ENCODE data around the gene SPC24. TPM values are rescaled to one million over a fixed set of nuclear protein-coding genes. Genes with fewer than 3 reads are reported as not detected.
"Not testable (repeated sequence)": the region's sequence is repeated elsewhere in the genome, so short reads cannot be mapped to it uniquely, and the experiment has no call there.

SPC24 gene
- total RNA-seq, 2 experiments from 2014 or later = 92.6 to 94.0 TPM

DNA sequence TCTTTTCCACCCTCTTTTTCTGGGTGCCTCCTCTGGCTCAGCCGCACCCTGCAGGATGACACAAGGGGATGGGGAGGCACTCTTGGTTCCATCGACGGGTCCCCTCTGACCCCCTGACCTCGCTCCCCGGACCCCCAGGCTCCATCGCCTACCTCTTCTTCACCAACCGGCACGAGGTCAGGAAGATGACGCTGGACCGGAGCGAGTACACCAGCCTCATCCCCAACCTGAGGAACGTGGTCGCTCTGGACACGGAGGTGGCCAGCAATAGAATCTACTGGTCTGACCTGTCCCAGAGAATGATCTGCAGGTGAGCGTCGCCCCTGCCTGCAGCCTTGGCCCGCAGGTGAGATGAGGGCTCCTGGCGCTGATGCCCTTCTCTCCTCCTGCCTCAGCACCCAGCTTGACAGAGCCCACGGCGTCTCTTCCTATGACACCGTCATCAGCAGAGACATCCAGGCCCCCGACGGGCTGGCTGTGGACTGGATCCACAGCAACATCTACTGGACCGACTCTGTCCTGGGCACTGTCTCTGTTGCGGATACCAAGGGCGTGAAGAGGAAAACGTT lies 42.4 kb downstream of the SPC24 start:
- no peak for DNase-seq
- CTCF ChIA-PET = interaction anchor here (2.7 kb wide), 1 partner anchor 13 kb away, joined by 7 read pairs; no protein-coding TSS in a partner anchor
- no peak for ATAC-seq
- no peaks in the 10 kb centered on the region for H3K27me3 Mint-ChIP-seq (ENCODE audit: low read depth)
- no peak overlapping the region for H3K27ac Mint-ChIP-seq
- H3K9me3 Mint-ChIP-seq (ENCODE audit: insufficient read depth) = no peaks in the 10 kb centered on the region
- peaks cover 63% of the 10 kb centered on the region for H3K36me3 Mint-ChIP-seq (ENCODE audit: low read depth)
- no peak overlapping the region for H3K4me3 Mint-ChIP-seq
- POLR2A ChIA-PET = no interaction called here
- H3K4me1 Mint-ChIP-seq (ENCODE audit: low read depth) = no peaks in the 10 kb centered on the region

DNA sequence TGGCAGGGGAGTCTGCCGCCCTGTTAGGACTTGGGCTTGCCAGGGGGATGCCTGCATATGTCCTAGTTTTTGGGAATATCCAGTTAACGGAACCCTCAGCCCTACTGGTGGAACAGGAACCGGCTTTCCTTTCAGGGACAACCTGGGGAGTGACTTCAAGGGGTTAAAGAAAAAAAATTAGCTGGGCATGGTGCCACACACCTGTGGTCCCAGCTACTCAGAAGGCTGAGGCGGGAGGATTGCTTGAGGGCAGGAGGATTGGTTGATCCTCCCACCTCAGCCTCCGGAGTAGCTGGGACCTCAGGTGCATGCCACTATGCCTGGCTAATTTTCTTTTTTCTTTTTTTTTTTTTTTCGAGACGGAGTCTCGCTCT lies 43.8 kb downstream of the SPC24 start:
- Mint-ChIP-seq H3K36me3 (ENCODE audit: low read depth) (peaks cover 61% of the 10 kb centered on the region), H3K9me3 (ENCODE audit: insufficient read depth) (no peaks in the 10 kb centered on the region), H3K27ac (no peak overlapping the region), H3K4me1 (ENCODE audit: low read depth) (no peaks in the 10 kb centered on the region), H3K4me3 (no peak overlapping the region), H3K27me3 (ENCODE audit: low read depth) (no peaks in the 10 kb centered on the region)
- ChIA-PET CTCF (interaction anchor here (2.7 kb wide), 1 partner anchor 14 kb away, joined by 7 read pairs; no protein-coding TSS in a partner anchor), POLR2A (no interaction called here)
- ATAC-seq (peak; percentile 7), DNase-seq (no peak)

DNA sequence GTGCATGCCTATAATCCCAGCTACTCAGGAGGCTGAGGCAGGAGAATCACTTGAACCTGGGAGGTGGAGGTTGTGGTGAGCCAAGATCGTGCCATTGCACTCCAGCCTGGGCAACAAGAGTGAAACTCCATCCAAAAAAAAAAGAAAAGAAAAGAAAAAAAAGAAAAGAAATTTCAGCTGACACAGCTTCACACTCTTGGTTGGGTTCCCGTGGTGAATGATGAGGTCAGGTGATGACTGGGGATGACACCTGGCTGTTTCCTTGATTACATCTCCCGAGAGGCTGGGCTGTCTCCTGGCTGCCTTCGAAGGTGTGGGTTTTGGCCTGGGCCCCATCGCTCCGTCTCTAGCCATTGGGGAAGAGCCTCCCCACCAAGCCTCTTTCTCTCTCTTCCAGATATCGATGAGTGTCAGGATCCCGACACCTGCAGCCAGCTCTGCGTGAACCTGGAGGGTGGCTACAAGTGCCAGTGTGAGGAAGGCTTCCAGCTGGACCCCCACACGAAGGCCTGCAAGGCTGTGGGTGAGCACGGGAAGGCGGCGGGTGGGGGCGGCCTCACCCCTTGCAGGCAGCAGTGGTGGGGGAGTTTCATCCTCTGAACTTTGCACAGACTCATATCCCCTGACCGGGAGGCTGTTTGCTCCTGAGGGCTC lies 44.3 kb downstream of the SPC24 start:
- Mint-ChIP-seq H3K27ac (no peak overlapping the region), H3K4me3 (no peak overlapping the region), H3K36me3 (ENCODE audit: low read depth) (peaks cover 60% of the 10 kb centered on the region), H3K27me3 (ENCODE audit: low read depth) (no peaks in the 10 kb centered on the region), H3K9me3 (ENCODE audit: insufficient read depth) (no peaks in the 10 kb centered on the region), H3K4me1 (ENCODE audit: low read depth) (no peaks in the 10 kb centered on the region)
- ChIA-PET POLR2A (no interaction called here), CTCF (interaction anchor here (0.6 kb wide), 1 partner anchor 15 kb away, joined by 3 read pairs; no protein-coding TSS in a partner anchor)
- ATAC-seq (peak; percentile 19), DNase-seq (no peak)

DNA sequence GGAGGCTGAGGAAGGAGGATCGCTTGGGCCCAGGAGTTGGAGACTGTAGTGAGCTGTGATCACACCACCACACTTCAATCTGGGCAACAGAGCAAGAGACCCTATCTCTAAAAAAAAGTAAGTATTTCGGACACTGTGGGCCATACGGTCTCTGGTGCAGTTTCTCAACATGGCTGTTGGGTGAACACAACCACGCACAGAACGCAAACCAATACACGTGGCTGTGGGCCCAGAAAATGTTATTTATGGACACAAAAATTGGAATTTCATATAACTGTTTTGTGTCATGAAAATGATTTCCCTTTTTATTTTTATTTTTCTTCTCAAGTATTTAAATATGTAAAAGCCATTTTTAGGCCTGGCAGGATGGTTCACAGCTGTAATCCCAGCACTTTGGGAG lies 46.8 kb downstream of the SPC24 start:
- POLR2A ChIA-PET = no interaction called here
- no peaks in the 10 kb centered on the region for H3K27me3 Mint-ChIP-seq (ENCODE audit: low read depth)

DNA sequence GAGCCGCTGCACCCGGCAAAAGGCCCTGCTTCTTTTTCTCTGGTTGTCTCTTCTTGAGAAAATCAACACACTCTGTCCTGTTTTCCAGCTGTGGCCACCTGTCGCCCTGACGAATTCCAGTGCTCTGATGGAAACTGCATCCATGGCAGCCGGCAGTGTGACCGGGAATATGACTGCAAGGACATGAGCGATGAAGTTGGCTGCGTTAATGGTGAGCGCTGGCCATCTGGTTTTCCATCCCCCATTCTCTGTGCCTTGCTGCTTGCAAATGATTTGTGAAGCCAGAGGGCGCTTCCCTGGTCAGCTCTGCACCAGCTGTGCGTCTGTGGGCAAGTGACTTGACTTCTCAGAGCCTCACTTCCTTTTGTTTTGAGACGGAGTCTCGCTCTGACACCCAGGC lies 49.1 kb downstream of the SPC24 start:
- CTCF ChIA-PET = no interaction called here
- ATAC-seq = no peak
- no peak overlapping the region for H3K4me3 Mint-ChIP-seq
- H3K27me3 Mint-ChIP-seq (ENCODE audit: low read depth) = no peaks in the 10 kb centered on the region
- POLR2A ChIA-PET = no interaction called here
- H3K27ac Mint-ChIP-seq = no peak overlapping the region
- peaks cover 65% of the 10 kb centered on the region for H3K36me3 Mint-ChIP-seq (ENCODE audit: low read depth)
- no peaks in the 10 kb centered on the region for H3K9me3 Mint-ChIP-seq (ENCODE audit: insufficient read depth)
- DNase-seq = no peak
- H3K4me1 Mint-ChIP-seq (ENCODE audit: low read depth) = no peaks in the 10 kb centered on the region

More for the DNA sequence above, 46.8 kb downstream of the SPC24 start:
- H3K4me3 Mint-ChIP-seq = no peak overlapping the region
- H3K27ac Mint-ChIP-seq = no peak overlapping the region
- ATAC-seq (no peak), DNase-seq (no peak)
- H3K4me1 Mint-ChIP-seq (ENCODE audit: low read depth) = no peaks in the 10 kb centered on the region
- CTCF ChIA-PET = no interaction called here
- H3K36me3 Mint-ChIP-seq (ENCODE audit: low read depth) = peaks cover 60% of the 10 kb centered on the region
- H3K9me3 Mint-ChIP-seq (ENCODE audit: insufficient read depth) = no peaks in the 10 kb centered on the region

DNA sequence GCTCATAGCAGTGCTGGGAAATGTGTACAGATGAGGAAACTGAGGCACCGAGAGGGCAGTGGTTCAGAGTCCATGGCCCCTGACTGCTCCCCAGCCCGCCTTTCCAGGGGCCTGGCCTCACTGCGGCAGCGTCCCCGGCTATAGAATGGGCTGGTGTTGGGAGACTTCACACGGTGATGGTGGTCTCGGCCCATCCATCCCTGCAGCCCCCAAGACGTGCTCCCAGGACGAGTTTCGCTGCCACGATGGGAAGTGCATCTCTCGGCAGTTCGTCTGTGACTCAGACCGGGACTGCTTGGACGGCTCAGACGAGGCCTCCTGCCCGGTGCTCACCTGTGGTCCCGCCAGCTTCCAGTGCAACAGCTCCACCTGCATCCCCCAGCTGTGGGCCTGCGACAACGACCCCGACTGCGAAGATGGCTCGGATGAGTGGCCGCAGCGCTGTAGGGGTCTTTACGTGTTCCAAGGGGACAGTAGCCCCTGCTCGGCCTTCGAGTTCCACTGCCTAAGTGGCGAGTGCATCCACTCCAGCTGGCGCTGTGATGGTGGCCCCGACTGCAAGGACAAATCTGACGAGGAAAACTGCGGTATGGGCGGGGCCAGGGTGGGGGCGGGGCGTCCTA lies 50.5 kb downstream of the SPC24 start:
- POLR2A ChIA-PET = no interaction called here

DNA sequence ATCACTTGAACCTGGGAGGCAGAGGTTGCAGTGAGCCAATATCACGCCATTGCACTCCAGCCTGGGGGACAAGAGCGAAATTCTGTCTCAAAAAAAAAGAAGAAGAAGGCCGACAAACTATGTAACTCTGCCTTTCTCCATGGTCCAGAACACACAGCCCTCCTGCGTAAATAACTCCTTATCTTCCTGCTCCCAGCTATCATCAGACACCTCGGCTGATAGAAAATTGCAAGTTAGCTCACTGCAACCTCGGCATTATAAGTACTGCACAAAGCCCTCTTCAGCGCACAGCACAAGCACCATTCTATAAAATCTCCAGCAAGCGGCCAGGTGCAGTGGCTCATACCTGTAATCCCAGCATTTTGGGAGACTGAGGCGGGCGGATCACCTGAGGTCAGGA lies 51.9 kb downstream of the SPC24 start:
- peaks cover 14% of the 10 kb centered on the region for H3K4me1 Mint-ChIP-seq (ENCODE audit: low read depth)
- H3K36me3 Mint-ChIP-seq (ENCODE audit: low read depth) = peaks cover 72% of the 10 kb centered on the region
- H3K4me3 Mint-ChIP-seq; H3K9me3 Mint-ChIP-seq (ENCODE audit: insufficient read depth); H3K27ac Mint-ChIP-seq; DNase-seq; H3K27me3 Mint-ChIP-seq (ENCODE audit: low read depth); ATAC-seq: not testable (repeated sequence)
- ChIA-PET CTCF (interaction anchor here (0.9 to 3.2 kb wide), 3 partner anchors 8 to 68 kb away, joined by 3 to 9 read pairs (median 4); no protein-coding TSS in a partner anchor), POLR2A (interaction anchor here (1.3 kb wide), 1 partner anchor 13 kb away, joined by 4 read pairs; no protein-coding TSS in a partner anchor)

More for the DNA sequence above, 50.5 kb downstream of the SPC24 start:
- no peak overlapping the region for H3K4me3 Mint-ChIP-seq
- H3K9me3 Mint-ChIP-seq (ENCODE audit: insufficient read depth) = no peaks in the 10 kb centered on the region
- CTCF ChIA-PET = interaction anchor here (3.2 kb wide), 1 partner anchor 21 kb away, joined by 9 read pairs; no protein-coding TSS in a partner anchor
- DNase-seq (no peak), ATAC-seq (no peak)
- H3K27me3 Mint-ChIP-seq (ENCODE audit: low read depth) = no peaks in the 10 kb centered on the region
- peaks cover 3% of the 10 kb centered on the region for H3K4me1 Mint-ChIP-seq (ENCODE audit: low read depth)
- no peak overlapping the region for H3K27ac Mint-ChIP-seq
- peaks cover 64% of the 10 kb centered on the region for H3K36me3 Mint-ChIP-seq (ENCODE audit: low read depth)

DNA sequence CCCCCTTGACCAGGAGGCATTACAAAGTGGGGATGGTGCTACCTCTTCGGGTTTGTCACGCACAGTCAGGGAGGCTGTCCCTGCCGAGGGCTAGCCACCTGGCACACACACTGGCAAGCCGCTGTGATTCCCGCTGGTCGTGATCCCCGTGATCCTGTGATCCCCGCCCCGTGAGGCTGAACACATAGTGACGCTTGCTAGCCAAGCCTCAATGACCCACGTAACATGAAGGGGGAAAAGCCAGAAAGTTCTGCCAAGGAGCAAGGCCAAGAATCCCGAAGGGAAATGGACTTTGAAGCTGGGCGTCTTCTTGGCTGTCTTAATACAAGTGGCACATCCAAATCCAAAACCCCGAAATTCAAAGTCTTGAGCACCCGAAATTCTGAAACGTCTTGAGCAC lies 52.6 kb downstream of the SPC24 start:
- Mint-ChIP-seq H3K27me3 (ENCODE audit: low read depth) (no peaks in the 10 kb centered on the region), H3K4me1 (ENCODE audit: low read depth) (peaks cover 14% of the 10 kb centered on the region), H3K27ac (no peak overlapping the region), H3K4me3 (no peak overlapping the region), H3K36me3 (ENCODE audit: low read depth) (peaks cover 69% of the 10 kb centered on the region), H3K9me3 (ENCODE audit: insufficient read depth) (peaks cover 3% of the 10 kb centered on the region)
- ChIA-PET POLR2A (interaction anchor here (1.3 kb wide), 1 partner anchor 12 kb away, joined by 4 read pairs; no protein-coding TSS in a partner anchor), CTCF (interaction anchor here (3.2 kb wide), 1 partner anchor 23 kb away, joined by 9 read pairs; no protein-coding TSS in a partner anchor)
- ATAC-seq (no peak), DNase-seq (no peak)

DNA sequence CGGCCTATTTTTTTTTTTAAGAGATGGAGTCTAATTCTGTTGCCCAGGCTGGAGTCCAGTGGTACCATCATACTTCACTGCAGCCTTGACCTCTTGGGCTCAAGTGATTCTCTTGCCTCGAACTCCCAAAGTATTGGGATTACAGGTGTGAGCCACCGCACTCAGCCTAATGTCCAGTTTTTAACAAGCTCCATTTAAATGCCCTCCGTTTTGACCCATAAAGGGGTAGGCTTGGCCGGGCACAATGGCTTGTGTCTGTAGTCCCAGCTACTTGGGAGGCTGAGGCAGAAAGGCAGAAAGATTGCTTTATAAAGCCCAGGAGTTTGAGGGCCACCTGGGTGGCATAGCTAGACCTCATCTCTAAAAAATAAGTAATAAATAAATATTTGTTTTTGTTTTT lies 54.5 kb downstream of the SPC24 start:
- peaks cover 3% of the 10 kb centered on the region for H3K9me3 Mint-ChIP-seq (ENCODE audit: insufficient read depth)
- H3K27me3 Mint-ChIP-seq (ENCODE audit: low read depth) = no peaks in the 10 kb centered on the region
- H3K4me1 Mint-ChIP-seq (ENCODE audit: low read depth) = peaks cover 27% of the 10 kb centered on the region
- ChIA-PET POLR2A (interaction anchor here (0.9 kb wide), 2 partner anchors 11 to 12 kb away, joined by 3 to 4 read pairs; partner anchors contain the start of gene LDLR), CTCF (interaction anchor here (0.6 to 1.3 kb wide), 3 partner anchors 12 to 164 kb away, joined by 3 to 7 read pairs (median 5); partner anchors contain the start of gene LDLR)
- no peak overlapping the region for H3K27ac Mint-ChIP-seq
- no peak for DNase-seq
- peaks cover 75% of the 10 kb centered on the region for H3K36me3 Mint-ChIP-seq (ENCODE audit: low read depth)
- no peak for ATAC-seq
- H3K4me3 Mint-ChIP-seq = no peak overlapping the region

DNA sequence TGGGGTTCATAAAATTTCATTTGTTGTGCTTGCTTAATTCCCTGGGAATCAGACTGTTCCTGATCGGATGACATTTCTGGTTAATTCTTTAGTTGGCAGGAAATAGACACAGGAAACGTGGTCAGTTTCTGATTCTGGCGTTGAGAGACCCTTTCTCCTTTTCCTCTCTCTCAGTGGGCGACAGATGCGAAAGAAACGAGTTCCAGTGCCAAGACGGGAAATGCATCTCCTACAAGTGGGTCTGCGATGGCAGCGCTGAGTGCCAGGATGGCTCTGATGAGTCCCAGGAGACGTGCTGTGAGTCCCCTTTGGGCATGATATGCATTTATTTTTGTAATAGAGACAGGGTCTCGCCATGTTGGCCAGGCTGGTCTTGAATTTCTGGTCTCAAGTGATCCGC lies 55.5 kb downstream of the SPC24 start:
- H3K4me1 Mint-ChIP-seq (ENCODE audit: low read depth) = peaks cover 35% of the 10 kb centered on the region
- no peak for DNase-seq
- no peaks in the 10 kb centered on the region for H3K27me3 Mint-ChIP-seq (ENCODE audit: low read depth)
- no peak for ATAC-seq
- peak overlapping the region; percentile 43 for H3K27ac Mint-ChIP-seq
- peaks cover 78% of the 10 kb centered on the region for H3K36me3 Mint-ChIP-seq (ENCODE audit: low read depth)
- H3K4me3 Mint-ChIP-seq = no peak overlapping the region
- CTCF ChIA-PET = interaction anchor here (1.3 kb wide), 1 partner anchor 26 kb away, joined by 3 read pairs; no protein-coding TSS in a partner anchor
- POLR2A ChIA-PET = interaction anchor here (0.9 kb wide), 1 partner anchor 10 kb away, joined by 4 read pairs; no protein-coding TSS in a partner anchor
- H3K9me3 Mint-ChIP-seq (ENCODE audit: insufficient read depth) = peaks cover 3% of the 10 kb centered on the region

DNA sequence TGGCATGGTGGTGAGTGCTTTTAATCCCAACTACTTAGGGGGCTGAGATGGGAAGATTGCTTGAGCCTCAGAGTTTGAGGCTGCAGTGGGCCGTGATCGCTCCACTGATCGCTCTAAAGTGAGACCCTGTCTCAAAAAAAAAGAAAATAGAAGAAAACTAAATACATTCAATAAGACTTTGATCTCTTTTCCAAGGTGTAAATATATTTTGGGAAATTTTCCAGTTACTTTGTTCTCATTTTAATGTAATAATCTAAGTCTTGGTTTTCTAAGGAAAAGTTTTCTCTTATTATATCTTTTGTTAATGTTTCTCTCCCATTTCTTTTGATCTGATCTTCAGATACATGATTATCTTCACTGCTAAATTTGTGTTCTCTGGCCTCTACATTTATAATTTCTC lies 56.7 kb downstream of the SPC24 start:
- Mint-ChIP-seq H3K27me3 (ENCODE audit: low read depth) (no peaks in the 10 kb centered on the region), H3K9me3 (ENCODE audit: insufficient read depth) (peaks cover 3% of the 10 kb centered on the region), H3K4me1 (ENCODE audit: low read depth) (peaks cover 44% of the 10 kb centered on the region), H3K36me3 (ENCODE audit: low read depth) (peaks cover 79% of the 10 kb centered on the region), H3K27ac (no peak overlapping the region), H3K4me3 (no peak overlapping the region)
- POLR2A ChIA-PET = interaction anchor here (3.1 kb wide), 1 partner anchor 63 kb away, joined by 9 read pairs; no protein-coding TSS in a partner anchor
- CTCF ChIA-PET = interaction anchor here (1.4 kb wide), 1 partner anchor 63 kb away, joined by 5 read pairs; no protein-coding TSS in a partner anchor
- no peak for ATAC-seq
- DNase-seq = no peak
